Stomach (tissue), 9 donors: ENCODE results near the gene EPC2. TPM values are rescaled to one million over a fixed set of nuclear protein-coding genes. Genes with fewer than 3 reads are reported as not detected.

Source experiments
- DNase-seq, 2 donors: peaks; one replicate each; pipeline versions ENCODE4 v3.0.0 to v3.0.0-alpha.2; 2013 to 2019
- H3K27ac ChIP-seq, 5 donors: fragments of 200-600 bp in 4 of 5; sonication (generic) in 4 of 5; one replicate each; pipeline ENCODE4 v1.5.1; 2013 to 2019; ENCODE audit warnings: mild to moderate bottlenecking in 1 of 5, moderate library complexity in 1 of 5
- H3K27me3 ChIP-seq, 3 donors: fragments of 200-600 bp; sonication (generic); one replicate each; pipeline ENCODE4 v1.5.1; 2017 to 2019; ENCODE audit warnings: mixed run types in 1 of 3
- H3K36me3 ChIP-seq, 4 donors: fragments of 200-600 bp; sonication (generic); 1 replicate in 3 of 4; 2 replicates in 1 of 4; pipeline ENCODE4 v1.5.1; 2016 to 2019
- H3K4me1 ChIP-seq, 4 donors: fragments of 200-600 bp; sonication (generic); one replicate each; pipeline ENCODE4 v1.5.1; 2016 to 2019
- H3K4me3 ChIP-seq, 4 donors: fragments of 200-600 bp; sonication (generic) in 3 of 4; one replicate each; pipeline ENCODE4 v1.5.1; 2016 to 2019; ENCODE audit warnings: mild to moderate bottlenecking in 1 of 4
- H3K9me3 ChIP-seq, 4 donors: fragments of 200-600 bp; sonication (generic); one replicate each; pipeline ENCODE4 v1.5.1; 2016 to 2019
- EP300 ChIP-seq: sonication (generic); formaldehyde crosslinking; IDR thresholded peaks from one replicate; pipeline ENCODE4 v1.6.1; 2017; ENCODE audit warnings: antibody characterized with exemption
- POLR2A ChIP-seq, 4 donors: fragments of 450-650 bp; IDR thresholded peaks; one replicate each; pipeline ENCODE4 v1.6.1; 2016; ENCODE audit warnings: antibody characterized with exemption in 4 of 4, control low read depth in 2 of 4, mild to moderate bottlenecking in 1 of 4, moderate library complexity in 1 of 4
- POLR2AphosphoS5 ChIP-seq, 3 donors: sonication (generic); formaldehyde crosslinking; IDR thresholded peaks; one replicate each; pipeline ENCODE4 v1.6.1; 2016; ENCODE audit warnings: antibody characterized with exemption in 3 of 3
- WGBS, 5 donors: extraction: QIAGEN DNeasy Blood & Tissue Kit in 3 of 5; methylation state at CpG; one replicate each; pipeline versions ENCODE4 v1.1.5 to v1.1.7; 2013 to 2018; 5-methylcytosine and 5-hydroxymethylcytosine counted together
- intact Hi-C: fragments of 100-400 bp; cut with DNase I; formaldehyde crosslinking; loops from one replicate; pipeline ENCODE4 v1.15.1; 2023; ENCODE audit warnings: low total_unique reads
- polyA plus RNA-seq, 3 donors: library from polyadenylated mRNA; stranded (reverse); fragments of 200-250 nt; gene quantifications; one replicate each; pipeline ENCODE4 v1.2.3, GENCODE V29; 2013
- total RNA-seq, 5 donors: library from RNA; depleted of rRNA; stranded (reverse); fragments of >200 nt; gene quantifications; one replicate each; pipeline versions ENCODE4 v1.1.0 to v1.2.3, GENCODE V29; 2014 to 2016
- TF ChIP-seq, protein P1 (sequence below), 7 experiments: fragments of 450-650 bp in 4 of 7; fragments of 200-600 bp in 3 of 7; sonication (generic) in 3 of 7; IDR thresholded peaks; one replicate each; pipeline ENCODE4 v1.5.1; 2016 to 2019; ENCODE audit warnings: antibody characterized with exemption in 7 of 7, control low read depth in 2 of 7, mild to moderate bottlenecking in 1 of 7
- donor health status: healthy with polysubstance abuse.
- donor health status: Bipolar disorder and iron deficiency.
- donor health status: healthy.

EPC2 gene
- total and polyA plus RNA-seq, 8 donors, result 0.87 to 42.2 (median 13.5) TPM

DNA sequence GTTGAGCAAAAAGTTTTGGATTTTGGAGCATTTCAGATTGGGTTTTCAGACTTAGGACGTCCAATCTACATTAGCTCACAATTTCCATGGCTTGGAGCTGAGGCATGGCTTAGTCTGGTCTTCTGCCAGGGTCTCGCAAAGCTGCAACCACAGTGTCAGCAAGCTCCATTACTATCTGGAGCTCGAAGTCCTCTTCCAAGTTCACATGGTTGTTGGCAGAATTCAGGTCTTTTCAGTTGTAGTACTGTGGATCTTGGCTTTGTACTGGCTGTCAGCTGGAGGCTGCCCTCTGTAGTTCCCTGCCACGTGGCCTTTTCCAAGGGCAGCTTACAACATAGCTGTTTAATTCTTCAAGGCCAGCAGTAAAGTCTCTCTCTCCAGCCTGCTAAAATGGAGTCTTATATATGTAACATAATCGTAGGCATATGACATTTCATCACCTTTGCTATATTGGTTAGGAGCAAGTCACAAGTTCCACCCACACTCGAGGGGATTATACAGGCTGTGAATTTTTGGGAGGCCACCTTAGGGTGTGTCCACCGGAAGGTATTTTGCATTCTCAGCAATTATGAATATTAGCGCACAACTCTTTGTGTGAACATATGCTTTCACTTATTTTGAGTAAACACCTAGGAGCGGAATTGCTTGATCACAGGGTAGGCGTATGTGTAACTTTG lies 41.5 kb upstream of the EPC2 start:
- WGBS, 5 donors, result 72 to 91% (median 80%) methylated on average over 10 of the region's 10 CpGs
- Histone ChIP-seq H3K36me3 (no peaks in the 10 kb centered on the region), H3K4me3 (no peak overlapping the region), H3K27me3 (no peaks in the 10 kb centered on the region), H3K9me3 (peaks cover 0 to 35% (median 22%) of the 10 kb centered on the region in 4 donors), H3K27ac (no peak overlapping the region), H3K4me1 (no peaks in the 10 kb centered on the region)
- no peak for DNase-seq
- TF ChIP-seq POLR2AphosphoS5 (IDR thresholded peaks at IDR 0.05), result no peak
- no peak for TF ChIP-seq EP300
- TF ChIP-seq POLR2A (IDR thresholded peaks at IDR 0.05), result no peak
- TF ChIP-seq, protein P1, sequence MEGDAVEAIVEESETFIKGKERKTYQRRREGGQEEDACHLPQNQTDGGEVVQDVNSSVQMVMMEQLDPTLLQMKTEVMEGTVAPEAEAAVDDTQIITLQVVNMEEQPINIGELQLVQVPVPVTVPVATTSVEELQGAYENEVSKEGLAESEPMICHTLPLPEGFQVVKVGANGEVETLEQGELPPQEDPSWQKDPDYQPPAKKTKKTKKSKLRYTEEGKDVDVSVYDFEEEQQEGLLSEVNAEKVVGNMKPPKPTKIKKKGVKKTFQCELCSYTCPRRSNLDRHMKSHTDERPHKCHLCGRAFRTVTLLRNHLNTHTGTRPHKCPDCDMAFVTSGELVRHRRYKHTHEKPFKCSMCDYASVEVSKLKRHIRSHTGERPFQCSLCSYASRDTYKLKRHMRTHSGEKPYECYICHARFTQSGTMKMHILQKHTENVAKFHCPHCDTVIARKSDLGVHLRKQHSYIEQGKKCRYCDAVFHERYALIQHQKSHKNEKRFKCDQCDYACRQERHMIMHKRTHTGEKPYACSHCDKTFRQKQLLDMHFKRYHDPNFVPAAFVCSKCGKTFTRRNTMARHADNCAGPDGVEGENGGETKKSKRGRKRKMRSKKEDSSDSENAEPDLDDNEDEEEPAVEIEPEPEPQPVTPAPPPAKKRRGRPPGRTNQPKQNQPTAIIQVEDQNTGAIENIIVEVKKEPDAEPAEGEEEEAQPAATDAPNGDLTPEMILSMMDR (IDR thresholded peaks at IDR 0.05), result no peak
- intact Hi-C loops, result no loop called here

DNA sequence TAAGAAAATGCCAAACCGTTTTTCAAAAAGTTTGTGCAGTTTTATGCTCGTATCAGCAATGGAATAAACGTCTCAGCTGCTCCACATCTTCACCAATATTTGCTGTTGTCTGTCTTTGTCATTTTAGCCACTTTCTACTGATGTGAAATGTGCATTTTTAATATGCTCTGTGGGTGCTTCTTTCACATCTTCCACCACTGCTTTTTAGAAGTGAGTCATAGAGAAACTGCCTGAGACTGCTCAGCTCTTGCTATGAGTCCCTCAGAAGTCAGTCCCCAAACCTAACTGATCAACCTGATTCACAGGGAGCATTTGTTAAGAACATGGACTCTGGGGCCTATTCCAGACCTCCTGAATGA lies 41.0 kb upstream of the EPC2 start:
- intact Hi-C loops, result no loop called here
- no peak for DNase-seq

DNA sequence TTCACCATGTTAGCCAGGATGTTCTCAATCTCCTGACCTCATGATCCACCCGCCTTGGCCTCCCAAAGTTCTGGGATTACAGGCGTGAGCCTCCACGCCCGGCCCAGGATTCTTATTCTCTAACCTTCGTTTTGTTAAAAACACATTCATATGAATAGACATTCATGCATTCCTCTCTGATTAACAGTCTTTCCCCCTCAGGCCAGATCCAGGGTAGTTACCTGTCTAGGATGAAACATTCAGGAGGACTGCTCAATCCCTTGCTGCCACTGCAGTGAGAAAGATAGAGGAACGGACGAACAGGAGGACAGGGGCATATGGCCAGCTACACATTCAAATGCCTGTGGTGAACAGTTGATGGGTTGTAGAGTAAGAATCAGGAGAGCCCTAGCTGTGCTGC lies 39.6 kb upstream of the EPC2 start:
- TF ChIP-seq, protein P1 (IDR thresholded peaks at IDR 0.05), result no peak
- TF ChIP-seq EP300 (no peak), POLR2A (IDR thresholded peaks at IDR 0.05) (no peak), POLR2AphosphoS5 (IDR thresholded peaks at IDR 0.05) (no peak)
- 92 to 94% (median 93%) methylated on average over 7 of the region's 7 CpGs for WGBS, 5 donors
- Histone ChIP-seq H3K9me3 (peaks cover 0 to 35% (median 22%) of the 10 kb centered on the region in 4 donors), H3K27ac (no peak overlapping the region), H3K4me3 (no peak overlapping the region), H3K4me1 (no peaks in the 10 kb centered on the region), H3K36me3 (no peaks in the 10 kb centered on the region), H3K27me3 (no peaks in the 10 kb centered on the region)
- intact Hi-C loops, result no loop called here
- DNase-seq, result no peak

More for the DNA sequence above, 41.0 kb upstream of the EPC2 start:
- Histone ChIP-seq H3K4me3 (no peak overlapping the region), H3K36me3 (no peaks in the 10 kb centered on the region), H3K9me3 (peaks cover 0 to 35% (median 22%) of the 10 kb centered on the region in 4 donors), H3K4me1 (no peaks in the 10 kb centered on the region), H3K27ac (no peak overlapping the region), H3K27me3 (no peaks in the 10 kb centered on the region)
- no peak for TF ChIP-seq EP300
- TF ChIP-seq, protein P1 (IDR thresholded peaks at IDR 0.05), result no peak
- TF ChIP-seq POLR2AphosphoS5 (IDR thresholded peaks at IDR 0.05), result no peak
- no peak for TF ChIP-seq POLR2A (IDR thresholded peaks at IDR 0.05)
- 43 to 69% (median 53%) methylated on average over 3 of the region's 3 CpGs for WGBS, 5 donors

DNA sequence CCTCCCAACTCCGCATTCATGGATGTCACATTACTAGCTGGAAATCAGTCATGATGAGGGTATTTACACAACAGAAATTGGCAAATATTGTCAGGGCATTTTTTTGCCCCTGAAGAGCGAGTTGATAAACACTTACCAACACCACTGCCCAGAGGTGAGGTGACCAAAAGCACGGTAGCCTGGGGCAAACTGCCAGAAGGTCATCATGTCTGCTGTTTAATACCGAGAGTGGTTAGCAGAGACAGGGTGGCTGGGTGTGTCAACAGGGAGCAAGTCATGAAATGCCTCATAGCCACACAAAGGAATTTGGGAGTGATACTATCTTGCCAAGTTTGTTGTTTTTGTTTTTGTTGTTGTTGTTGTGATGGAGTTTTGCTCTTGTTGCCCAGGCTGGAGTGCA lies 37.0 kb upstream of the EPC2 start:
- H3K36me3 ChIP-seq, result no peaks in the 10 kb centered on the region
- no peaks in the 10 kb centered on the region for H3K27me3 ChIP-seq
- 52 to 69% (median 63%) methylated on average over 4 of the region's 4 CpGs for WGBS, 5 donors
- no peak for DNase-seq
- TF ChIP-seq, protein P1 (IDR thresholded peaks at IDR 0.05), result no peak
- no peak for TF ChIP-seq EP300
- TF ChIP-seq POLR2AphosphoS5 (IDR thresholded peaks at IDR 0.05), result no peak
- TF ChIP-seq POLR2A (IDR thresholded peaks at IDR 0.05), result no peak
- H3K4me3 ChIP-seq, result no peak overlapping the region
- H3K4me1 ChIP-seq, result no peaks in the 10 kb centered on the region
- intact Hi-C loops, result no loop called here
- H3K27ac ChIP-seq, result no peak overlapping the region
- H3K9me3 ChIP-seq, result peaks cover 0 to 15% (median 10%) of the 10 kb centered on the region in 4 donors
